IgD-negative memory B cell (primary cell): ENCODE measurements around the gene LRRC55. TPM values are rescaled to one million over a fixed set of nuclear protein-coding genes. Genes with fewer than 3 reads are reported as not detected.

Source experiments
- H3K27ac Mint-ChIP-seq, 3 donors: one replicate each; pipeline ENCODE4 v1.8.0; 2020 to 2022; ENCODE audit warnings: mild to moderate bottlenecking in 3 of 3, mixed read lengths in 3 of 3, moderate library complexity in 1 of 3
- H3K27me3 Mint-ChIP-seq: one replicate; pipeline ENCODE4 v1.8.0; 2021; ENCODE audit warnings: mixed read lengths
- H3K36me3 Mint-ChIP-seq: one replicate; pipeline ENCODE4 v1.8.0; 2020; ENCODE audit warnings: mild to moderate bottlenecking, mixed read lengths
- H3K4me1 Mint-ChIP-seq, 3 donors: one replicate each; pipeline ENCODE4 v1.8.0; 2020 to 2022; ENCODE audit warnings: mixed read lengths in 3 of 3, mild to moderate bottlenecking in 1 of 3
- H3K4me3 Mint-ChIP-seq, 4 donors: one replicate each; pipeline ENCODE4 v1.8.0; 2020 to 2022; ENCODE audit warnings: mild to moderate bottlenecking in 4 of 4, mixed read lengths in 4 of 4, moderate library complexity in 3 of 4
- H3K9me3 Mint-ChIP-seq, 3 donors: one replicate each; pipeline ENCODE4 v1.8.0; 2020 to 2021; ENCODE audit warnings: mixed read lengths in 3 of 3, mild to moderate bottlenecking in 1 of 3
- polyA plus RNA-seq: library from polyadenylated mRNA; unstranded; fragments of 300-500 nt; fragmentation: Illumina TruSeq; gene quantifications from one replicate; pipeline ENCODE4 v1.2.3, GENCODE V29; 2021

LRRC55 gene
- not detected for polyA plus RNA-seq

GRCh38 chr11:57181678-57182305, at the start of gene LRRC55:
TSS of gene LRRC55 (plus strand) at chr11:57181953. CDS start at chr11:57182023, 70 bp downstream.
- no peak within 1 kb of the TSS for H3K27ac Mint-ChIP-seq
- H3K36me3 Mint-ChIP-seq: peaks cover 3% of the 10 kb centered on the region
- peak within 1 kb of the TSS in 1 of 4 donors; percentile 9 for H3K4me3 Mint-ChIP-seq
- peaks cover 14% of the 10 kb centered on the region for H3K27me3 Mint-ChIP-seq
- no peaks in the 10 kb centered on the region for H3K4me1 Mint-ChIP-seq
- H3K9me3 Mint-ChIP-seq: no peaks in the 10 kb centered on the region

GRCh38 chr11:57133366-57134038, 48.3 kb upstream of the LRRC55 start:
- Mint-ChIP-seq H3K36me3 (no peaks in the 10 kb centered on the region), H3K27ac (no peak overlapping the region), H3K27me3 (peaks cover 5% of the 10 kb centered on the region), H3K4me1 (no peaks in the 10 kb centered on the region), H3K9me3 (peaks cover 0 to 2% (median 0%) of the 10 kb centered on the region in 3 donors), H3K4me3 (no peak overlapping the region)

GRCh38 chr11:57134284-57134683, 47.5 kb upstream of the LRRC55 start:
- Mint-ChIP-seq H3K27me3 (peaks cover 6% of the 10 kb centered on the region), H3K27ac (no peak overlapping the region), H3K4me3 (no peak overlapping the region), H3K36me3 (no peaks in the 10 kb centered on the region), H3K4me1 (no peaks in the 10 kb centered on the region), H3K9me3 (peaks cover 0 to 2% (median 1%) of the 10 kb centered on the region in 3 donors)

GRCh38 chr11:57135020-57135751, 46.6 kb upstream of the LRRC55 start:
- Mint-ChIP-seq H3K36me3 (no peaks in the 10 kb centered on the region), H3K27me3 (peaks cover 6% of the 10 kb centered on the region), H3K9me3 (peaks cover 0 to 2% (median 1%) of the 10 kb centered on the region in 3 donors), H3K27ac (no peak overlapping the region), H3K4me3 (no peak overlapping the region), H3K4me1 (no peaks in the 10 kb centered on the region)

GRCh38 chr11:57140568-57140967, 41.2 kb upstream of the LRRC55 start:
- Mint-ChIP-seq H3K4me3 (no peak overlapping the region), H3K9me3 (peaks cover 0 to 1% (median 1%) of the 10 kb centered on the region in 3 donors), H3K4me1 (no peaks in the 10 kb centered on the region), H3K36me3 (no peaks in the 10 kb centered on the region), H3K27ac (no peak overlapping the region), H3K27me3 (peaks cover 7% of the 10 kb centered on the region)

GRCh38 chr11:57143459-57143858, 38.3 kb upstream of the LRRC55 start:
- peaks cover 0 to 1% (median 1%) of the 10 kb centered on the region in 3 donors for H3K9me3 Mint-ChIP-seq
- no peaks in the 10 kb centered on the region for H3K4me1 Mint-ChIP-seq
- no peaks in the 10 kb centered on the region for H3K36me3 Mint-ChIP-seq
- peak overlapping the region in 1 of 3 donors; percentile 32 for H3K27ac Mint-ChIP-seq
- no peak overlapping the region for H3K4me3 Mint-ChIP-seq
- H3K27me3 Mint-ChIP-seq: peaks cover 14% of the 10 kb centered on the region

GRCh38 chr11:57144075-57144474, 37.7 kb upstream of the LRRC55 start:
- Mint-ChIP-seq H3K36me3 (no peaks in the 10 kb centered on the region), H3K4me1 (no peaks in the 10 kb centered on the region), H3K9me3 (peaks cover 0 to 1% (median 0%) of the 10 kb centered on the region in 3 donors), H3K27me3 (peaks cover 14% of the 10 kb centered on the region), H3K27ac (no peak overlapping the region), H3K4me3 (no peak overlapping the region)

GRCh38 chr11:57144531-57145320, 37.0 kb upstream of the LRRC55 start:
- H3K9me3 Mint-ChIP-seq: peaks cover 0 to 1% (median 0%) of the 10 kb centered on the region in 3 donors
- no peaks in the 10 kb centered on the region for H3K36me3 Mint-ChIP-seq
- H3K4me1 Mint-ChIP-seq: no peaks in the 10 kb centered on the region
- H3K4me3 Mint-ChIP-seq: no peak overlapping the region
- H3K27me3 Mint-ChIP-seq: peaks cover 13% of the 10 kb centered on the region
- H3K27ac Mint-ChIP-seq: no peak overlapping the region

GRCh38 chr11:57146301-57146700, 35.5 kb upstream of the LRRC55 start:
- no peak overlapping the region for H3K4me3 Mint-ChIP-seq
- peaks cover 13% of the 10 kb centered on the region for H3K27me3 Mint-ChIP-seq
- peaks cover 0 to 1% (median 0%) of the 10 kb centered on the region in 3 donors for H3K9me3 Mint-ChIP-seq

GRCh38 chr11:57148621-57149020, 33.1 kb upstream of the LRRC55 start:
- peaks cover 16% of the 10 kb centered on the region for H3K27me3 Mint-ChIP-seq
- H3K27ac Mint-ChIP-seq: no peak overlapping the region
- H3K4me3 Mint-ChIP-seq: no peak overlapping the region
- H3K36me3 Mint-ChIP-seq: no peaks in the 10 kb centered on the region
- peaks cover 0 to 1% (median 0%) of the 10 kb centered on the region in 3 donors for H3K9me3 Mint-ChIP-seq
- H3K4me1 Mint-ChIP-seq: no peaks in the 10 kb centered on the region

More at GRCh38 chr11:57146301-57146700, 35.5 kb upstream of the LRRC55 start:
- no peaks in the 10 kb centered on the region for H3K36me3 Mint-ChIP-seq
- no peak overlapping the region for H3K27ac Mint-ChIP-seq
- H3K4me1 Mint-ChIP-seq: no peaks in the 10 kb centered on the region

GRCh38 chr11:57150454-57150917, 31.3 kb upstream of the LRRC55 start:
- Mint-ChIP-seq H3K36me3 (no peaks in the 10 kb centered on the region), H3K4me1 (peaks cover 0 to 1% (median 0%) of the 10 kb centered on the region in 3 donors), H3K27ac (no peak overlapping the region), H3K27me3 (peaks cover 13% of the 10 kb centered on the region), H3K9me3 (no peaks in the 10 kb centered on the region), H3K4me3 (no peak overlapping the region)

- no peaks in the 10 kb centered on the region for H3K36me3 Mint-ChIP-seq
- H3K27me3 Mint-ChIP-seq: peaks cover 9% of the 10 kb centered on the region
- no peak overlapping the region for H3K4me3 Mint-ChIP-seq
- no peak overlapping the region for H3K27ac Mint-ChIP-seq
- peaks cover 0 to 1% (median 0%) of the 10 kb centered on the region in 3 donors for H3K4me1 Mint-ChIP-seq
- H3K9me3 Mint-ChIP-seq: no peaks in the 10 kb centered on the region
Observed at GRCh38 chr11:57152134-57152533, 29.6 kb upstream of the LRRC55 start.

GRCh38 chr11:57153448-57153847, 28.3 kb upstream of the LRRC55 start:
- H3K27ac Mint-ChIP-seq: no peak overlapping the region
- no peaks in the 10 kb centered on the region for H3K9me3 Mint-ChIP-seq
- H3K4me3 Mint-ChIP-seq: no peak overlapping the region
- H3K36me3 Mint-ChIP-seq: no peaks in the 10 kb centered on the region
- H3K27me3 Mint-ChIP-seq: peaks cover 7% of the 10 kb centered on the region
- peaks cover 0 to 1% (median 0%) of the 10 kb centered on the region in 3 donors for H3K4me1 Mint-ChIP-seq

- H3K4me1 Mint-ChIP-seq: peaks cover 0 to 1% (median 0%) of the 10 kb centered on the region in 3 donors
- no peak overlapping the region for H3K27ac Mint-ChIP-seq
- no peaks in the 10 kb centered on the region for H3K36me3 Mint-ChIP-seq
- peaks cover 8% of the 10 kb centered on the region for H3K27me3 Mint-ChIP-seq
- no peak overlapping the region for H3K4me3 Mint-ChIP-seq
- no peaks in the 10 kb centered on the region for H3K9me3 Mint-ChIP-seq
Observed at GRCh38 chr11:57154739-57155138, 27.0 kb upstream of the LRRC55 start.
